A673 (cell line): Measurements from ENCODE around the gene ZBTB45. TPM values are rescaled to one million over a fixed set of nuclear protein-coding genes. Genes with fewer than 3 reads are reported as not detected.

Source experiments
- BruUV-seq: library from RNA; stranded (reverse); fragments of 400-500 nt; replicated peaks from 2 replicates; lab custom pipeline; 2021; lab: Mats Ljungman, UMichigan
- CTCF ChIA-PET: fragments of 300-600 bp; sonication (Branson Sonifier 250); formaldehyde crosslinking; loops from one replicate; lab custom pipeline; 2022; ENCODE audit warnings: antibody characterized with exemption; lab: Charles Lee
- POLR2A ChIA-PET: fragments of 300-600 bp; sonication (Branson Sonifier 250); formaldehyde crosslinking; loops from one replicate; lab custom pipeline; 2022; ENCODE audit warnings: antibody characterized with exemption; ENCODE audit not compliant: low non-redundant PET; lab: Charles Lee
- DNase-seq: peaks from one replicate; pipeline ENCODE4 v3.0.0-alpha.2; 2015; ENCODE audit warnings: low spot score
- H3K27ac ChIP-seq: fragments of 200-600 bp; sonication (generic); 2 replicates; pipeline ENCODE4 v1.5.1; 2016; ENCODE audit warnings: mixed run types, low read depth, mild to moderate bottlenecking, mixed read lengths, antibody characterized with exemption, low read length; ENCODE audit not compliant: poor library complexity, severe bottlenecking
- H3K27me3 ChIP-seq: fragments of 200-600 bp; sonication (generic); replicated peaks from 2 replicates; pipeline ENCODE4 v1.6.1; 2017; ENCODE audit warnings: mixed run types, low read depth, mild to moderate bottlenecking, mixed read lengths, antibody characterized with exemption, low read length; ENCODE audit not compliant: insufficient read depth, poor library complexity
- H3K36me3 ChIP-seq: fragments of 200-600 bp; sonication (generic); 2 replicates; pipeline ENCODE4 v1.6.1; 2016; ENCODE audit warnings: mixed run types, mild to moderate bottlenecking, mixed read lengths, antibody characterized with exemption, low read length; ENCODE audit not compliant: insufficient read depth, poor library complexity, severe bottlenecking
- H3K4me1 ChIP-seq: fragments of 200-600 bp; sonication (generic); 2 replicates; pipeline ENCODE4 v1.6.1; 2017; ENCODE audit warnings: mixed run types, mild to moderate bottlenecking, mixed read lengths, antibody characterized with exemption, low read length; ENCODE audit not compliant: insufficient read depth, poor library complexity, severe bottlenecking
- H3K4me3 ChIP-seq: fragments of 200-600 bp; sonication (generic); 2 replicates; pipeline ENCODE4 v1.5.1; 2016; ENCODE audit warnings: low read depth, mixed run types, mild to moderate bottlenecking, mixed read lengths, low read length; ENCODE audit not compliant: poor library complexity, severe bottlenecking
- H3K9me3 ChIP-seq: fragments of 200-600 bp; sonication (generic); 2 replicates; pipeline ENCODE4 v1.6.1; 2016; ENCODE audit warnings: mixed run types, low read depth, mild to moderate bottlenecking, mixed read lengths, antibody characterized with exemption, low read length; ENCODE audit not compliant: poor library complexity, severe bottlenecking
- EZH2 ChIP-seq: fragments of 200-600 bp; sonication (generic); IDR thresholded peaks from 2 replicates; pipeline ENCODE4 v1.6.1; 2017; ENCODE audit warnings: borderline replicate concordance, low read depth, mild to moderate bottlenecking, mixed read lengths, antibody characterized with exemption, low read length; ENCODE audit not compliant: poor library complexity, severe bottlenecking
- intact Hi-C: fragments of 100-400 bp; cut with micrococcal nuclease; formaldehyde crosslinking; loops from one replicate; pipeline ENCODE4 v1.10.0; 2022; ENCODE audit not compliant: unreplicated experiment
- total RNA-seq: library from RNA; stranded (reverse); gene quantifications from 2 replicates; pipeline ENCODE4 v1.2.3, GENCODE V29; 2021
- TF ChIP-seq, protein P1 (sequence below): fragments of 300-800, 200-600 bp; sonication (generic); conservative IDR thresholded peaks from 2 replicates; pipeline ENCODE4 v1.5.1; 2017; ENCODE audit warnings: low read depth, mild to moderate bottlenecking, antibody characterized with exemption, low read length, moderate library complexity, mixed read lengths

Gene ZBTB45
- total RNA-seq, 1 experiment from 2014 or later = 25.0 TPM

DNA sequence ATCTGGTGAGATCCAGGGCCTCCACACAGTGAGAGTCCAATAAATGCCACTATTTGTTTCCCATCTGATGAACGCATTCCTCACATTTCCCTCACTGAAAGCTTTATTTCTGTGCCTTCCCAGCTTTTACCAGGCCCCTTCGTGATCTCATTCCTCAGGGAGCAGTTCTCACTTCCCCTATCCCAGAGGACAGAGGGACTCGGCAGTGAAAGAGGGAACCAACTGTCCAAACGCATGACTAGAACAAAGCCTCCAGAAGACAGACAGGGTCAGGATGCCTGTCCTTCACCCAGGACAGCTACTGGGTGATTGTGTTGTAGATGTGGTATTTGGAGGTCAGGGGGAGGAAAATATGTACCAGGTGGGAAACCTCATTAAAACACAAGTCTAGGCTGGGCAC, 2.0 kb upstream of the ZBTB45 start:
- Histone ChIP-seq H3K36me3 (peaks cover 4% of the 10 kb centered on the region), H3K27ac (no peak overlapping the region), H3K27me3 (no peaks in the 10 kb centered on the region), H3K9me3 (no peaks in the 10 kb centered on the region), H3K4me3 (no peak overlapping the region), H3K4me1 (peaks cover 12% of the 10 kb centered on the region)
- POLR2A ChIA-PET = interaction anchor here (0.6 kb wide), 1 partner anchor 33 kb away, joined by 6 read pairs; no protein-coding TSS in a partner anchor
- DNase-seq = no peak
- intact Hi-C loops = no loop called here
- CTCF ChIA-PET = no interaction called here
- TF ChIP-seq, protein P1, sequence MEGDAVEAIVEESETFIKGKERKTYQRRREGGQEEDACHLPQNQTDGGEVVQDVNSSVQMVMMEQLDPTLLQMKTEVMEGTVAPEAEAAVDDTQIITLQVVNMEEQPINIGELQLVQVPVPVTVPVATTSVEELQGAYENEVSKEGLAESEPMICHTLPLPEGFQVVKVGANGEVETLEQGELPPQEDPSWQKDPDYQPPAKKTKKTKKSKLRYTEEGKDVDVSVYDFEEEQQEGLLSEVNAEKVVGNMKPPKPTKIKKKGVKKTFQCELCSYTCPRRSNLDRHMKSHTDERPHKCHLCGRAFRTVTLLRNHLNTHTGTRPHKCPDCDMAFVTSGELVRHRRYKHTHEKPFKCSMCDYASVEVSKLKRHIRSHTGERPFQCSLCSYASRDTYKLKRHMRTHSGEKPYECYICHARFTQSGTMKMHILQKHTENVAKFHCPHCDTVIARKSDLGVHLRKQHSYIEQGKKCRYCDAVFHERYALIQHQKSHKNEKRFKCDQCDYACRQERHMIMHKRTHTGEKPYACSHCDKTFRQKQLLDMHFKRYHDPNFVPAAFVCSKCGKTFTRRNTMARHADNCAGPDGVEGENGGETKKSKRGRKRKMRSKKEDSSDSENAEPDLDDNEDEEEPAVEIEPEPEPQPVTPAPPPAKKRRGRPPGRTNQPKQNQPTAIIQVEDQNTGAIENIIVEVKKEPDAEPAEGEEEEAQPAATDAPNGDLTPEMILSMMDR = no peak
- no peak for TF ChIP-seq EZH2
- BruUV-seq = no TSS peak

DNA sequence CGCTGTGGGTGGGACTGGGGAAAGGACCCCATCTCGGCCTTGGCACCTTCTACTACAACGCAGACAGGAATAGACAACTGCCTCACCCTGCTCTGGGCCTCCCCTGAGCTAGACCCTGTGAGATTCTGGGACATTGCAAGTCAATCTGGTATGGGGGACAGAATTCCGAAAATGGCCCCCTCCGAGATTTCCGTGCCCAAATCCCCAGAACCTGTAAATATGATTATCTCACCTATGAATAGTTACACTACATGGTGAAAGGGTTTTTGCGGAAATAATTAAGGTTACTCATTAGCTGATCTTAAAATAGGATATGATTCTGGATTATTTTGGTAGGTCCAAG, 618 bp upstream of the ZBTB45 start:
- no peaks in the 10 kb centered on the region for H3K9me3 ChIP-seq
- TF ChIP-seq, protein P1 = no peak
- no peak for TF ChIP-seq EZH2
- H3K27ac ChIP-seq = peak overlapping the region; percentile 97
- no peak for DNase-seq
- CTCF ChIA-PET = interaction anchor here (1.0 to 2.1 kb wide), 3 partner anchors 8 to 24 kb away, joined by 3 to 9 read pairs (median 5); partner anchors contain the start of gene TRIM28
- H3K4me1 ChIP-seq = peaks cover 19% of the 10 kb centered on the region
- peak overlapping the region; percentile 86 for H3K4me3 ChIP-seq
- POLR2A ChIA-PET = interaction anchor here (0.8 kb wide), 1 partner anchor 11 kb away, joined by 5 read pairs; no protein-coding TSS in a partner anchor
- intact Hi-C loops = no loop called here
- H3K27me3 ChIP-seq = no peaks in the 10 kb centered on the region
- peaks cover 11% of the 10 kb centered on the region for H3K36me3 ChIP-seq
- BruUV-seq = TSS peak; percentile 88

DNA sequence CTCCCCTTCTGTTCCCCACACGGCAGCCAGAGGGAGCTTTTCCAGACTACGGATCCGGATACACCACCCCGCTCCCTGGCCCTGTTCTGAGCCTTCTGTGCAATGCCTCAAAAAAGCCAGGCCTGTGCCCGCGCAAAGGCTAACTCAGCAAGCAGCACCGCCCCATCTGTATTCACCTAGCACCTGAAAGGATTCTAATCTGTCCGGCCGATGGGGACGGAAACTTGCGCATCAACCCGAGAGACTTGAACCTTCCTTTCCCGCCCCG, 589 bp downstream of the ZBTB45 start:
- CTCF ChIA-PET = interaction anchor here (1.1 to 2.1 kb wide), 3 partner anchors 19 to 43 kb away, joined by 3 to 9 read pairs (median 3); partner anchors contain the start of genes TRIM28 and ZNF446

More for the DNA sequence above, 589 bp downstream of the ZBTB45 start:
- H3K36me3 ChIP-seq = peaks cover 11% of the 10 kb centered on the region
- no peaks in the 10 kb centered on the region for H3K9me3 ChIP-seq
- H3K27me3 ChIP-seq = no peaks in the 10 kb centered on the region
- H3K4me1 ChIP-seq = peaks cover 24% of the 10 kb centered on the region
- intact Hi-C loops = no loop called here
- TF ChIP-seq EZH2 = no peak
- TF ChIP-seq, protein P1 = no peak; the same call in 1 of the 2 replicates
- peak overlapping the region; percentile 97 for H3K27ac ChIP-seq
- peak; percentile 91 for DNase-seq
- POLR2A ChIA-PET = interaction anchor here (0.6 kb wide), 1 partner anchor 79 kb away, joined by 3 read pairs; the partner anchor contains the start of gene ZNF132
- H3K4me3 ChIP-seq = peak overlapping the region; percentile 86
- BruUV-seq = no TSS peak
